Stimulated activated naive CD8-positive, alpha-beta T cell treated with anti-CD3 and anti-CD28 coated beads, Interleukin-15, Interleukin-2, amounts not matched to agents 100 ng/mL and 50 ng/mL, for 24 hours (primary cell): ENCODE data around the gene CSMD2.
"Not testable (repeated sequence)": the region's sequence is repeated elsewhere in the genome, so short reads cannot be mapped to it uniquely, and the experiment has no call there.

ENCODE experiments used
- H3K27ac Mint-ChIP-seq: one replicate; pipeline ENCODE4 v1.8.0; 2021; ENCODE audit warnings: mild to moderate bottlenecking, mixed read lengths
- H3K27me3 Mint-ChIP-seq: one replicate; pipeline ENCODE4 v1.8.0; 2021; ENCODE audit warnings: mixed read lengths
- H3K36me3 Mint-ChIP-seq: one replicate; pipeline ENCODE4 v1.8.0; 2021; ENCODE audit warnings: low read depth, mixed read lengths
- H3K4me1 Mint-ChIP-seq: one replicate; pipeline ENCODE4 v1.8.0; 2021; ENCODE audit warnings: low read depth, mixed read lengths
- H3K4me3 Mint-ChIP-seq: one replicate; pipeline ENCODE4 v1.8.0; 2021; ENCODE audit warnings: mild to moderate bottlenecking, mixed read lengths
- H3K9me3 Mint-ChIP-seq: one replicate; pipeline ENCODE4 v1.8.0; 2021; ENCODE audit warnings: mixed read lengths

The CSMD2 gene

GRCh38 chr1:34028381-34029055 lies 136.5 kb downstream of the CSMD2 start:
- H3K4me3 Mint-ChIP-seq, result no peak overlapping the region
- H3K27ac Mint-ChIP-seq, result no peak overlapping the region
- H3K4me1 Mint-ChIP-seq, result no peaks in the 10 kb centered on the region
- H3K9me3 Mint-ChIP-seq, result no peaks in the 10 kb centered on the region
- peaks cover 21% of the 10 kb centered on the region for H3K27me3 Mint-ChIP-seq
- no peaks in the 10 kb centered on the region for H3K36me3 Mint-ChIP-seq

- H3K36me3 Mint-ChIP-seq, result no peaks in the 10 kb centered on the region
- peaks cover 22% of the 10 kb centered on the region for H3K27me3 Mint-ChIP-seq
- no peak overlapping the region for H3K27ac Mint-ChIP-seq
- H3K4me3 Mint-ChIP-seq, result no peak overlapping the region
- no peaks in the 10 kb centered on the region for H3K9me3 Mint-ChIP-seq
- H3K4me1 Mint-ChIP-seq, result no peaks in the 10 kb centered on the region
Measured at GRCh38 chr1:34025675-34026074, 139.4 kb downstream of the CSMD2 start.

GRCh38 chr1:34024485-34024884 lies 140.5 kb downstream of the CSMD2 start:
- H3K4me1 Mint-ChIP-seq, result no peaks in the 10 kb centered on the region
- H3K4me3 Mint-ChIP-seq, result no peak overlapping the region
- peaks cover 27% of the 10 kb centered on the region for H3K27me3 Mint-ChIP-seq
- H3K9me3 Mint-ChIP-seq, result no peaks in the 10 kb centered on the region
- H3K27ac Mint-ChIP-seq, result no peak overlapping the region
- no peaks in the 10 kb centered on the region for H3K36me3 Mint-ChIP-seq

GRCh38 chr1:34019741-34020552 lies 145.1 kb downstream of the CSMD2 start:
- Mint-ChIP-seq H3K27ac (no peak overlapping the region), H3K4me3 (no peak overlapping the region), H3K9me3 (no peaks in the 10 kb centered on the region), H3K4me1 (no peaks in the 10 kb centered on the region), H3K36me3 (no peaks in the 10 kb centered on the region), H3K27me3 (peaks cover 16% of the 10 kb centered on the region)

GRCh38 chr1:34018285-34018684 lies 146.7 kb downstream of the CSMD2 start:
- Mint-ChIP-seq H3K4me1 (no peaks in the 10 kb centered on the region), H3K9me3 (no peaks in the 10 kb centered on the region), H3K36me3 (no peaks in the 10 kb centered on the region), H3K27ac (no peak overlapping the region), H3K4me3 (no peak overlapping the region), H3K27me3 (peaks cover 17% of the 10 kb centered on the region)

GRCh38 chr1:34016281-34016680 lies 148.7 kb downstream of the CSMD2 start:
- H3K4me3 Mint-ChIP-seq, H3K36me3 Mint-ChIP-seq, H3K4me1 Mint-ChIP-seq, H3K27ac Mint-ChIP-seq, H3K9me3 Mint-ChIP-seq: not testable (repeated sequence)
- H3K27me3 Mint-ChIP-seq, result peaks cover 17% of the 10 kb centered on the region

- Mint-ChIP-seq H3K9me3 (no peaks in the 10 kb centered on the region), H3K27me3 (peaks cover 11% of the 10 kb centered on the region), H3K36me3 (no peaks in the 10 kb centered on the region), H3K4me1 (no peaks in the 10 kb centered on the region), H3K27ac (no peak overlapping the region), H3K4me3 (no peak overlapping the region)
Measured at GRCh38 chr1:34013958-34014737, 150.9 kb downstream of the CSMD2 start.

GRCh38 chr1:34013136-34013535 lies 151.9 kb downstream of the CSMD2 start:
- H3K36me3 Mint-ChIP-seq, result no peaks in the 10 kb centered on the region

GRCh38 chr1:34009340-34009985 lies 155.6 kb downstream of the CSMD2 start:
- Mint-ChIP-seq H3K27me3 (peaks cover 6% of the 10 kb centered on the region), H3K36me3 (no peaks in the 10 kb centered on the region), H3K4me1 (no peaks in the 10 kb centered on the region), H3K4me3 (no peak overlapping the region), H3K27ac (no peak overlapping the region), H3K9me3 (no peaks in the 10 kb centered on the region)

More at GRCh38 chr1:34013136-34013535, 151.9 kb downstream of the CSMD2 start:
- H3K4me3 Mint-ChIP-seq, result no peak overlapping the region
- peaks cover 11% of the 10 kb centered on the region for H3K27me3 Mint-ChIP-seq
- no peaks in the 10 kb centered on the region for H3K4me1 Mint-ChIP-seq
- no peak overlapping the region for H3K27ac Mint-ChIP-seq
- H3K9me3 Mint-ChIP-seq, result no peaks in the 10 kb centered on the region

GRCh38 chr1:34007760-34008159 lies 157.3 kb downstream of the CSMD2 start:
- Mint-ChIP-seq H3K27me3 (no peaks in the 10 kb centered on the region), H3K4me1 (no peaks in the 10 kb centered on the region), H3K27ac (no peak overlapping the region), H3K4me3 (no peak overlapping the region), H3K36me3 (no peaks in the 10 kb centered on the region), H3K9me3 (no peaks in the 10 kb centered on the region)

- H3K9me3 Mint-ChIP-seq, result no peaks in the 10 kb centered on the region
- H3K4me1 Mint-ChIP-seq, result no peaks in the 10 kb centered on the region
- H3K4me3 Mint-ChIP-seq, result no peak overlapping the region
- no peaks in the 10 kb centered on the region for H3K36me3 Mint-ChIP-seq
- H3K27ac Mint-ChIP-seq, result no peak overlapping the region
- H3K27me3 Mint-ChIP-seq, result no peaks in the 10 kb centered on the region
Measured at GRCh38 chr1:34005309-34005708, 159.7 kb downstream of the CSMD2 start.

GRCh38 chr1:34002810-34003209 lies 162.2 kb downstream of the CSMD2 start:
- Mint-ChIP-seq H3K27me3 (no peaks in the 10 kb centered on the region), H3K4me3 (no peak overlapping the region), H3K4me1 (no peaks in the 10 kb centered on the region), H3K36me3 (no peaks in the 10 kb centered on the region), H3K27ac (no peak overlapping the region), H3K9me3 (no peaks in the 10 kb centered on the region)

GRCh38 chr1:33997127-33998036 lies 167.6 kb downstream of the CSMD2 start:
- Mint-ChIP-seq H3K4me1 (no peaks in the 10 kb centered on the region), H3K4me3 (no peak overlapping the region), H3K27me3 (peaks cover 7% of the 10 kb centered on the region), H3K27ac (no peak overlapping the region), H3K36me3 (no peaks in the 10 kb centered on the region), H3K9me3 (no peaks in the 10 kb centered on the region)

- Mint-ChIP-seq H3K27ac (no peak overlapping the region), H3K4me3 (no peak overlapping the region), H3K27me3 (peaks cover 7% of the 10 kb centered on the region), H3K36me3 (no peaks in the 10 kb centered on the region), H3K4me1 (no peaks in the 10 kb centered on the region), H3K9me3 (no peaks in the 10 kb centered on the region)
Measured at GRCh38 chr1:33996281-33996680, 168.7 kb downstream of the CSMD2 start.
